H1 (cell line): ENCODE measurements around the gene MNAT1. TPM values are rescaled to one million over a fixed set of nuclear protein-coding genes. Genes with fewer than 3 reads are reported as not detected.

Experiments used
- CTCF ChIA-PET: fragments of 300-600 bp; sonication (Branson Sonifier 250); formaldehyde crosslinking; loops from one replicate; lab custom pipeline; 2021; ENCODE audit not compliant: partially characterized antibody; lab: Charles Lee
- POLR2A ChIA-PET: fragments of 300-600 bp; sonication (Branson Sonifier 250); formaldehyde crosslinking; loops from one replicate; lab custom pipeline; 2021; ENCODE audit warnings: inconsistent platforms; ENCODE audit not compliant: partially characterized antibody; lab: Charles Lee
- DNase-seq, 2 experiments: peaks; one replicate each; pipeline versions ENCODE4 v3.0.0 to v3.0.0-alpha.2; 2010 to 2022; ENCODE audit warnings: low spot score in 2 of 2, low read depth in 1 of 2, mixed read lengths in 1 of 2
- FAIRE-seq: peaks from 2 replicates; lab custom pipeline; 2011; peaks lifted over from hg19 to GRCh38; lab: Jason Lieb, UNC
- H2AFZ ChIP-seq: 2 replicates; pipeline ENCODE4 v1.8.1; 2012; ENCODE audit warnings: low read length, inconsistent platforms
- H2AK5ac ChIP-seq: 2 replicates; pipeline ENCODE4 v1.6.1; 2013; ENCODE audit warnings: low read depth, low read length
- H2BK120ac ChIP-seq: replicated peaks from 2 replicates; pipeline ENCODE3; 2013; ENCODE audit warnings: low read depth, low read length, inconsistent platforms
- H2BK12ac ChIP-seq: 2 replicates; pipeline ENCODE4 v1.6.1; 2013; ENCODE audit warnings: low read depth, low read length
- H2BK15ac ChIP-seq: 2 replicates; pipeline ENCODE4 v1.6.1; 2013; ENCODE audit warnings: low read length
- H2BK20ac ChIP-seq: 2 replicates; pipeline ENCODE4 v1.6.1; 2013; ENCODE audit warnings: low read length
- H2BK5ac ChIP-seq: 2 replicates; pipeline ENCODE4 v1.6.1; 2013; ENCODE audit warnings: low read depth, low read length
- H3K14ac ChIP-seq: 2 replicates; pipeline ENCODE4 v1.6.1; 2013; ENCODE audit warnings: inconsistent platforms; ENCODE audit not compliant: insufficient read length
- H3K18ac ChIP-seq: 2 replicates; pipeline ENCODE4 v1.6.1; 2013; ENCODE audit warnings: low read length; ENCODE audit errors: extremely low read depth
- H3K23ac ChIP-seq: 2 replicates; pipeline ENCODE4 v1.6.1; 2013; ENCODE audit warnings: inconsistent platforms; ENCODE audit not compliant: insufficient read length
- H3K23me2 ChIP-seq: 2 replicates; pipeline ENCODE4 v1.6.1; 2013; ENCODE audit warnings: low read depth, low read length
- H3K27ac ChIP-seq: 2 replicates; pipeline ENCODE4 v1.6.1; 2011; ENCODE audit warnings: low read depth, low read length, inconsistent platforms
- H3K27me3 ChIP-seq, 4 experiments: replicated peaks in 1 of 4; 1 replicate in 1 of 4; 2 replicates in 3 of 4; pipeline versions ENCODE4 v1.6.1 to v1.8.1; 2011 to 2013; ENCODE audit warnings: low read length in 3 of 4, mild to moderate bottlenecking in 3 of 4, inconsistent platforms in 2 of 4, mixed read lengths in 2 of 4, moderate library complexity in 1 of 4; ENCODE audit not compliant: control insufficient read depth in 3 of 4, insufficient read depth in 3 of 4; ENCODE audit errors: extremely low read depth in 1 of 4
- H3K36me3 ChIP-seq, 4 experiments: 2 replicates each; pipeline versions ENCODE4 v1.6.1 to v1.8.1; 2011 to 2013; ENCODE audit warnings: mild to moderate bottlenecking in 4 of 4, low read length in 3 of 4, moderate library complexity in 2 of 4, control low read depth in 1 of 4, inconsistent platforms in 1 of 4; ENCODE audit not compliant: insufficient read depth in 4 of 4, control insufficient read depth in 2 of 4
- H3K4ac ChIP-seq: replicated peaks from 2 replicates; pipeline ENCODE3; 2013; ENCODE audit warnings: low read length, low read depth, mixed read lengths, inconsistent platforms; ENCODE audit not compliant: insufficient read length
- H3K4me1 ChIP-seq, 4 experiments: replicated peaks in 1 of 4; 1 replicate in 1 of 4; 2 replicates in 3 of 4; pipeline versions ENCODE4 v1.6.1 to v1.8.1; 2011 to 2013; ENCODE audit warnings: low read length in 3 of 4, inconsistent platforms in 2 of 4, mixed read lengths in 1 of 4; ENCODE audit not compliant: insufficient read depth in 4 of 4, control insufficient read depth in 3 of 4
- H3K4me2 ChIP-seq, 2 experiments: 2 replicates each; pipeline versions ENCODE4 v1.6.1 to v1.8.1; 2011 to 2013; ENCODE audit warnings: low read depth in 2 of 2, low read length in 2 of 2, control low read depth in 1 of 2, inconsistent platforms in 1 of 2, mild to moderate bottlenecking in 1 of 2; ENCODE audit not compliant: insufficient read depth in 1 of 2
- H3K4me3 ChIP-seq, 4 experiments: fragments of 200-600, 300-600 bp in 1 of 4; sonication (generic), shearing (Covaris generic), sonication (Bioruptor Twin) in 1 of 4; 2 replicates each; pipeline versions ENCODE4 v1.5.1 to v1.8.1; 2011 to 2016; ENCODE audit warnings: low read length in 4 of 4, low read depth in 3 of 4, control low read depth in 2 of 4, inconsistent platforms in 2 of 4, mild to moderate bottlenecking in 2 of 4, mixed read lengths in 1 of 4, moderate library complexity in 1 of 4; ENCODE audit not compliant: insufficient read depth in 2 of 4; ENCODE audit errors: extremely low read depth in 1 of 4
- H3K56ac ChIP-seq: replicated peaks from 2 replicates; pipeline ENCODE3; 2013; ENCODE audit warnings: low read depth, mild to moderate bottlenecking, mixed read lengths, low read length, inconsistent platforms; ENCODE audit not compliant: insufficient read length
- H3K79me1 ChIP-seq: 2 replicates; pipeline ENCODE4 v1.6.1; 2013; ENCODE audit warnings: low read depth, low read length, control low read depth
- H3K79me2 ChIP-seq, 2 experiments: 2 replicates each; pipeline versions ENCODE4 v1.6.1 to v1.8.1; 2012 to 2013; ENCODE audit warnings: low read length in 2 of 2, mild to moderate bottlenecking in 2 of 2, inconsistent platforms in 1 of 2; ENCODE audit not compliant: insufficient read depth in 2 of 2, control insufficient read depth in 1 of 2
- H3K9ac ChIP-seq, 4 experiments: replicated peaks in 1 of 4; 1 replicate in 1 of 4; 2 replicates in 3 of 4; pipeline versions ENCODE4 v1.6.1 to v1.8.1; 2011 to 2013; ENCODE audit warnings: low read depth in 3 of 4, low read length in 3 of 4, control low read depth in 2 of 4, mild to moderate bottlenecking in 2 of 4, moderate library complexity in 2 of 4, inconsistent platforms in 1 of 4; ENCODE audit errors: extremely low read depth in 1 of 4
- H3K9me3 ChIP-seq, 2 experiments: 2 replicates each; pipeline versions ENCODE4 v1.6.1 to v1.8.1; 2012 to 2013; ENCODE audit warnings: mild to moderate bottlenecking in 2 of 2, moderate library complexity in 2 of 2, control low read depth in 1 of 2, inconsistent platforms in 1 of 2, low read depth in 1 of 2, low read length in 1 of 2, mixed read lengths in 1 of 2; ENCODE audit not compliant: insufficient read depth in 2 of 2
- H4K20me1 ChIP-seq, 2 experiments: replicated peaks in 1 of 2; 2 replicates each; pipeline versions ENCODE3 to v1.8.1; 2011 to 2013; ENCODE audit warnings: inconsistent platforms in 2 of 2, low read length in 2 of 2, mild to moderate bottlenecking in 1 of 2; ENCODE audit not compliant: insufficient read depth in 2 of 2, control insufficient read depth in 1 of 2
- H4K5ac ChIP-seq: 2 replicates; pipeline ENCODE4 v1.6.1; 2013; ENCODE audit warnings: low read length, low read depth, mixed read lengths, inconsistent platforms; ENCODE audit not compliant: insufficient read length
- H4K8ac ChIP-seq: 2 replicates; pipeline ENCODE4 v1.8.0; 2013; ENCODE audit warnings: mild to moderate bottlenecking, moderate library complexity, low read length, inconsistent platforms; ENCODE audit not compliant: insufficient read depth; ENCODE audit errors: extremely low read depth
- H4K91ac ChIP-seq: replicated peaks from 2 replicates; pipeline ENCODE3; 2013; ENCODE audit warnings: low read length, mixed read lengths, inconsistent platforms; ENCODE audit not compliant: insufficient read length
- BACH1 ChIP-seq: IDR thresholded peaks from 2 replicates; pipeline ENCODE4 v1.6.1; 2012; ENCODE audit warnings: low read length, improper control_type of control experiment
- GTF2F1 ChIP-seq: IDR thresholded peaks from 2 replicates; pipeline ENCODE4 v1.6.1; 2012; ENCODE audit warnings: low read depth, low read length, improper control_type of control experiment, borderline replicate concordance
- HDAC6 ChIP-seq: IDR thresholded peaks from one replicate; pipeline ENCODE4 v1.7.1; 2012; ENCODE audit warnings: low read depth, mild to moderate bottlenecking, inconsistent platforms, low read length, moderate library complexity
- KDM4A ChIP-seq: IDR thresholded peaks from one replicate; pipeline ENCODE4 v1.7.1; 2012; ENCODE audit warnings: low read depth, mild to moderate bottlenecking, moderate library complexity, low read length, inconsistent platforms; ENCODE audit not compliant: severe bottlenecking
- MAX ChIP-seq: IDR thresholded peaks from 2 replicates; pipeline ENCODE4 v1.6.1; 2012; ENCODE audit warnings: inconsistent platforms
- SAP30 ChIP-seq: fragments of 300-600 bp; sonication (generic); IDR thresholded peaks from 2 replicates; pipeline ENCODE4 v1.7.1; 2012; ENCODE audit warnings: low read length, moderate library complexity, mild to moderate bottlenecking, inconsistent platforms; ENCODE audit not compliant: insufficient read depth, insufficient replicate concordance
- SIRT6 ChIP-seq: IDR thresholded peaks from one replicate; pipeline ENCODE4 v1.7.1; 2012; ENCODE audit warnings: low read length, inconsistent platforms
- SP2 ChIP-seq: IDR thresholded peaks from 2 replicates; pipeline ENCODE4 v1.6.1; 2012; ENCODE audit warnings: mild to moderate bottlenecking, low read length, inconsistent platforms
- polyA plus RNA-seq, 7 experiments: library from polyadenylated mRNA; depleted of rRNA in 3 of 7; stranded (reverse) in 5 of 7; unstranded in 2 of 7; fragments of >200 nt in 5 of 7; fragments of 200-250 nt in 2 of 7; gene quantifications; 1 replicate in 5 of 7; 2 replicates in 1 of 7; 4 replicates in 1 of 7; pipeline versions ENCODE4 v1.2.1 to v1.2.3, GENCODE V29; 2011 to 2013; ENCODE audit warnings: missing spikeins in 2 of 7, mixed read lengths in 2 of 7
- total RNA-seq: library from RNA; stranded (reverse); fragmentation: NEBNext Ultra II Directional; extraction: Animal tissue kit (Norgen Biotek cat#: 25700); gene quantifications from 2 replicates; pipeline ENCODE4 v1.2.1, GENCODE V29; 2021

Gene MNAT1
- total and polyA plus RNA-seq, 2 of the 8 experiments (the other 6 are each of a cell fraction or from before 2014, with no cell fraction given) = 34.7 to 52.1 TPM

- Histone ChIP-seq H3K9me3 (no peaks in the 10 kb centered on the region; a peak in 1 of 4 replicates), H2AFZ (no peak overlapping the region), H2AK5ac (no peak overlapping the region), H3K9ac (no peak overlapping the region), H4K91ac (no peak overlapping the region), H3K79me2 (no peaks in the 10 kb centered on the region), H2BK15ac (no peak overlapping the region), H2BK12ac (no peak overlapping the region), H3K4me1 (no peaks in the 10 kb centered on the region), H2BK20ac (no peak overlapping the region), H3K18ac (no peak overlapping the region), H3K23ac (no peak overlapping the region), H2BK5ac (no peak overlapping the region), H3K4me3 (no peak overlapping the region), H3K14ac (no peak overlapping the region), H3K27me3 (no peaks in the 10 kb centered on the region), H3K4ac (no peak overlapping the region), H3K27ac (no peak overlapping the region), H2BK120ac (no peak overlapping the region), H4K5ac (no peak overlapping the region), H4K20me1 (no peaks in the 10 kb centered on the region), H4K8ac (no peak overlapping the region), H3K56ac (no peak overlapping the region), H3K4me2 (no peak overlapping the region), H3K23me2 (no peaks in the 10 kb centered on the region), H3K79me1 (no peaks in the 10 kb centered on the region), H3K36me3 (peaks cover 0 to 3% (median 0%) of the 10 kb centered on the region in 4 experiments; a peak in 3 of 8 replicates)
- no peak for DNase-seq
- no peak for FAIRE-seq
- no peak for TF ChIP-seq SP2
- no peak for TF ChIP-seq BACH1
- no peak for TF ChIP-seq KDM4A
- TF ChIP-seq GTF2F1 = no peak
- TF ChIP-seq SAP30 = no peak
- TF ChIP-seq MAX = no peak
- no peak for TF ChIP-seq HDAC6
- TF ChIP-seq SIRT6 = no peak
- CTCF ChIA-PET = no interaction called here
- POLR2A ChIA-PET = interaction anchor here (0.6 kb wide), 1 partner anchor 37 kb away, joined by 3 read pairs; no protein-coding TSS in a partner anchor
Observed at GRCh38 chr14:60884134-60884533, 149.6 kb downstream of the MNAT1 start.
